Activated CD4-positive, alpha-beta T cell treated with anti-CD3 and anti-CD28 coated beads, Interleukin-2, amount 10 ng/mL, durations not matched to agents 24 days and 14 days (primary cell): ENCODE data around the gene KDM2A. TPM values are rescaled to one million over a fixed set of nuclear protein-coding genes. Genes with fewer than 3 reads are reported as not detected.
"Not testable (repeated sequence)": the region's sequence is repeated elsewhere in the genome, so short reads cannot be mapped to it uniquely, and the experiment has no call there.

Experiments used
- DNase-seq: peaks from one replicate; pipeline ENCODE4 v3.0.0; 2022
- H3K27ac Mint-ChIP-seq: one replicate; pipeline ENCODE4 v1.8.0; 2022; ENCODE audit warnings: mild to moderate bottlenecking, mixed read lengths
- H3K27me3 Mint-ChIP-seq: one replicate; pipeline ENCODE4 v1.8.0; 2022; ENCODE audit warnings: mixed read lengths
- H3K36me3 Mint-ChIP-seq: one replicate; pipeline ENCODE4 v1.8.0; 2022; ENCODE audit warnings: low read depth, mild to moderate bottlenecking, mixed read lengths
- H3K4me1 Mint-ChIP-seq: one replicate; pipeline ENCODE4 v1.8.0; 2021; ENCODE audit warnings: mixed read lengths
- H3K4me3 Mint-ChIP-seq: one replicate; pipeline ENCODE4 v1.8.0; 2022; ENCODE audit warnings: mild to moderate bottlenecking, moderate library complexity, mixed read lengths
- H3K9me3 Mint-ChIP-seq: one replicate; pipeline ENCODE4 v1.8.0; 2021; ENCODE audit warnings: mixed read lengths
- intact Hi-C: fragments of 100-400 bp; cut with micrococcal nuclease; formaldehyde crosslinking; loops from one replicate; pipeline ENCODE4 v1.15.1; 2023
- total RNA-seq: library from RNA; stranded (reverse); gene quantifications from 2 replicates; pipeline ENCODE4 v1.2.3, GENCODE V29; 2022

Gene KDM2A
- total RNA-seq, 1 donor from 2014 or later: 102 TPM

DNA sequence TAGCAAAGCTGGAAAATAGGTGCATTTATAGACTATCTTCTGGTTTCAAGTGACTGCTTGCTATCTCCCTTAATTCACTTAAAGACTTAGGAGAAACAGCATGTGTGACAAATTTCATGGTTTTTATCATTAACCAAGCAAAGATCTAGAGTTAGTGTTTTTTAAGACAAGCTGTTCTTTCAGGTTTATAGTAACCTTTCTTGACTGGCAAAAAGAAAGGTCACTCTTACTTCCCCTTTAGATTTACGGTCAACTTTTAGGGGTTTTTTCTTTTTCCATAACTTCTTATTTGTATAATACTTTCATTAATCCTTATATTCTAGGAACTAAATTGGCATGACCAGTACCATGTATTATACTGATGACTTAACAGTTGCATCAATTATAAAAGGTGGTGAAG is 46.6 kb downstream of the KDM2A start:
- intact Hi-C loops: no loop called here
- no peak overlapping the region for H3K4me3 Mint-ChIP-seq
- H3K27me3 Mint-ChIP-seq: no peaks in the 10 kb centered on the region
- H3K36me3 Mint-ChIP-seq: peaks cover 16% of the 10 kb centered on the region
- no peak overlapping the region for H3K27ac Mint-ChIP-seq
- H3K4me1 Mint-ChIP-seq: peaks cover 19% of the 10 kb centered on the region
- no peak for DNase-seq
- no peaks in the 10 kb centered on the region for H3K9me3 Mint-ChIP-seq

DNA sequence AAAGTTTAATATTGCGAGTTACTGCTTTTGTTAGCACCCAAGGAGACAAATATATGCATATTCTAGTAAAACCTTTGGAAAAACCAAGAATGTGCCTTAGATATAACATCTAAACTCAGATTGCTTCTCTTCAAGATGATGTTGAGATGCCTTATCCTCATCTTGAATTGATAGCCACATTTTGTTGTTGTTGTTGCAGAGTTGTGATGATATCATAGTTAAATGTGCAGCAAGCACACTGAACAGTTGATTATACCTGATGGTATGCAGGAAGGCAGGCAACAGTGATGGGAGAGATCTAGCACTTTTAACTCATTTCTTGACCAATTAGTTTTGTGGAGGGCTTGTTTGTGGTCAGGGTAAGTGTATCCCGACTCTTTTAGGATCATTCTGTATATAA is 48.0 kb downstream of the KDM2A start:
- peaks cover 14% of the 10 kb centered on the region for H3K4me1 Mint-ChIP-seq
- intact Hi-C loops: no loop called here

DNA sequence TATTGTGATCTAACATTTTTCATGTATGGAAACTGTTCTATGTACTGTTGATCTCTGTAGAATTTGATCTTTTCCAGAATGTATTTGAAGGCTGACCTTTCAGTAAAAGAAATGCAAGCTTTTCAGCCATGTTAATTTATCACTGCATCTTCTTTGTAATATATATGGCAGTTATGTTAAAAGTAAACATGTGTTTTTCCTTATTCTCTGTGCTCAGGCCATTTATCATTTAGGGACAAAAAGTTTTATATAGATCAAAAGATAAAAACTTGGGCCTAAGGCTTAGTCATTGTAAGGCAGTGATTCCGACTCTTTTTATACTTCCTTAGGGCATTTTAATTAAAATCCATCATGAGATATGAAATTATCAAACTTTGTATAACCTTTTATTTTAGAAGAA is 48.7 kb downstream of the KDM2A start:
- H3K4me1 Mint-ChIP-seq: peaks cover 16% of the 10 kb centered on the region
- H3K27ac Mint-ChIP-seq: no peak overlapping the region
- H3K4me3 Mint-ChIP-seq: no peak overlapping the region
- DNase-seq: no peak
- H3K36me3 Mint-ChIP-seq: peaks cover 23% of the 10 kb centered on the region
- no peaks in the 10 kb centered on the region for H3K9me3 Mint-ChIP-seq
- intact Hi-C loops: loop anchor here (1.0 kb wide), 1 partner anchor 86 kb away; no protein-coding TSS in a partner anchor
- H3K27me3 Mint-ChIP-seq: no peaks in the 10 kb centered on the region

More for the DNA sequence above, 48.0 kb downstream of the KDM2A start:
- H3K27ac Mint-ChIP-seq: no peak overlapping the region
- H3K27me3 Mint-ChIP-seq: no peaks in the 10 kb centered on the region
- no peaks in the 10 kb centered on the region for H3K9me3 Mint-ChIP-seq
- H3K36me3 Mint-ChIP-seq: peaks cover 21% of the 10 kb centered on the region
- H3K4me3 Mint-ChIP-seq: no peak overlapping the region
- no peak for DNase-seq

DNA sequence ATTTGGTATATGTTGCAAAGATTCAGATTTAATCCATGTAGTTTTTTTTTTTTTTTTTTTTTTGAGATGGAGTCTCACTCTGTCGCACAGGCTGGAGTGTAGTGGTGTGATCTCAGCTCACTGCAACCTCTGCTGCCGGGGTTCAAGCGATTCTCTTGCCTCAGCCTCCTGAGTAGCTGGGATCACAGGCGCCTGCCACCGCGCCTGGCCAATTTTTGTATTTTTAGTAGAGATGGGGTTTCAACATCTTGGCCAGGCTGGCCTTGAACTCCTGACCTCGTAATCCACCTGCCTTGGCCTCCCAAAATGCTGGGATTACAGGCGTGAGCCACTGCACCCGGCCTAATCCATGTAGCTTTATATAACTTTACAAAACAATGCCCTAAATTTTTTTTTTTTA is 49.8 kb downstream of the KDM2A start:
- intact Hi-C loops: loop anchor here (1.0 kb wide), 1 partner anchor 88 kb away; no protein-coding TSS in a partner anchor
- not testable (repeated sequence) for H3K4me3 Mint-ChIP-seq, H3K27me3 Mint-ChIP-seq, H3K9me3 Mint-ChIP-seq, DNase-seq, H3K27ac Mint-ChIP-seq
- H3K36me3 Mint-ChIP-seq: peaks cover 15% of the 10 kb centered on the region
- H3K4me1 Mint-ChIP-seq: peaks cover 12% of the 10 kb centered on the region

DNA sequence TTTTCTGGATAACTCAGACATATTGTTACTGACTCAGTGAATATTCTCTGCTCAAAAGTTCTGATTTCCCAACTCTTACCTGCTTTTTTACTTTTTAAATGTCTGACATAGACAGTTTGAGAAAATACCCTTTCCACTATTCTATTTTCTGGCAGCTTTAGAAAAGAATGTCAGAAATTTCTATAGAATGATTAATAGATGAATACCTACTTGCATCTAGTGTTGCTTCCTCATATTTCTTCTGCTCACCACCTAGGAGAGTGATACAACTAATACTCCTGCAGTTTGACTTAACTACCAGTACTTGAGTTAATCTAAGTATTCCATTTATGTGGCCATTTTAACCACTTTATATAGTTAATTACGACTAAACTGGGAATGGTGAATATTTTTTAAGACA is 55.2 kb downstream of the KDM2A start:
- Mint-ChIP-seq H3K27ac (no peak overlapping the region), H3K4me3 (no peak overlapping the region), H3K4me1 (peaks cover 10% of the 10 kb centered on the region), H3K9me3 (no peaks in the 10 kb centered on the region), H3K36me3 (peaks cover 7% of the 10 kb centered on the region), H3K27me3 (no peaks in the 10 kb centered on the region)
- intact Hi-C loops: no loop called here
- DNase-seq: no peak

DNA sequence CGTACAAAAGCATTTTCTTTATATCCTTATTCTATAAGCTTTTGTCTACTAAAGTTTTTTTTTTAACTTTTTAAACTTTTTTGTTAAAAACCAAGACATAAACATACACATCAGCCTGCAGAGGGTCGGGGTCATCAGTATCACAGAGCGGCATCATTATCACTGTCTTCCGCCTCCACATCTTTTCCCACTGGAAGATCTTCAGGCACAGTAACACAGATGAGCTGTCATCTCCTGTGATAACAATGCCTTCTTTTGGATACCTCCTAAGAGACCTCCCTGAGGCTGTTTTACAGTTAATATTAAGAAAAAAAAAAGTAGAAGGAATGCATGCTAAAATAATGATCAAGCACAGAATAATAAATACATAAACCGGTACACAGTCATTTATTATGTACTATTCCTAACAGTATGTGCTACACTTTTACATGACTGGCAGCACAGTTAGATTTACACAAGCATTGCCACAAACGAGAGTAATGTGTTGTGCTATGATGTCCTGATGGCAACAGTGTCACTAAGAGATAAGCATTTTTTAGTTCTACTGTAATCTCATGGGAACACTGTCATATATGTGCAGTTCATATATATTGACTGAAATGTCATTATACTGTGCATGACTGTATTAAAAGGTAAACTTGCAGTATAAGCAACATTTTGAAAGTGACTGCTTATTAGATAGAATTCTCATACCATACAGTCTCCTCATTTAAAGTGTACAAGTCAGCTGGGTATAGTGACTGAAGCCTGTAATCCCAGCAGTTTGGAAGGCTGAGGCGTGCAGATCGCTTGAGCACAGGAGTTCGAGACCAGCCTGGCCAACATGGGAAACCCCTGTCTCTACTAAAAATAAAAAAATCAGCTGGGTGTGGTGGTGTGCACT is 58.6 kb downstream of the KDM2A start:
- H3K4me3 Mint-ChIP-seq: no peak overlapping the region
- DNase-seq: no peak
- no peaks in the 10 kb centered on the region for H3K9me3 Mint-ChIP-seq
- peaks cover 12% of the 10 kb centered on the region for H3K36me3 Mint-ChIP-seq
- intact Hi-C loops: no loop called here
- no peaks in the 10 kb centered on the region for H3K27me3 Mint-ChIP-seq
- H3K27ac Mint-ChIP-seq: no peak overlapping the region
- peaks cover 11% of the 10 kb centered on the region for H3K4me1 Mint-ChIP-seq

DNA sequence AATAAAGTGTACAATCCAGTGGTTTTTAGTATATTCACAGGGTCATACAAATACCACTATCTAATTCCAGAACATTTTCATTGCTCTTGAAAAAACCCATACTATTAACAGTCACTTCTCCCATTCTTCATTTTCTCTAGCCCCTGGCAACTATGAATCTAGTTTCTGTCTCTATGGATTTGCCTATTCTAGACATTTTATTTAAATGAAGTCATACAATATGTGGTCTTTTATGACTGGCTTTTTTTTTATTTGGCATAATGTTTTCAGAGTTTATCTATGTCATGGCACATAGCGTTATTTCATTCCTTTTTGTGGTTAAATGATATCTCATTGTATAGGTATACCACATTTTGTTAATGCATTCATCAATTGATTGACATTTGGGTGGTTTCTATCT is 59.4 kb downstream of the KDM2A start:
- Mint-ChIP-seq H3K4me3 (no peak overlapping the region), H3K4me1 (peaks cover 11% of the 10 kb centered on the region), H3K9me3 (no peaks in the 10 kb centered on the region), H3K27me3 (no peaks in the 10 kb centered on the region), H3K36me3 (peaks cover 18% of the 10 kb centered on the region), H3K27ac (no peak overlapping the region)
- intact Hi-C loops: no loop called here
- no peak for DNase-seq

DNA sequence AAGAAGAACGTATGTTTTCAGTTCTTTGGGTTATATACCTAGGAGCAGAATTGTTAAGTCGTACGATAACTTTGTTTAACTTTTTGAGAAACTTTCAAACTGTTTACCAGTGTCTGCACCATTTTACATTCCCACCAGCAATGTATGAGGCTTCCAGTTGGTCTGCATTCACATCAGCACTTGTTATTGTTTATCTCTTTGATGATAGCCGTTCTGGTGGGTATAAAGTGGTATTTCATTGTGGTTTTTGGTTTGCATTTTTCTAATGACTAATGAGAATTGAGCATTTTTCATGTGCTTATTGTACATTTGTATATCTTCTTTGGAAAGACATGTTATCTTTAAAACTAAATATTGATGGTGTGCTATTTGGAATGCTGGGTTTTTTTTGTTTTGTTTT is 59.8 kb downstream of the KDM2A start:
- intact Hi-C loops: no loop called here
- Mint-ChIP-seq H3K9me3 (no peaks in the 10 kb centered on the region), H3K27ac (no peak overlapping the region), H3K27me3 (no peaks in the 10 kb centered on the region), H3K4me1 (peaks cover 11% of the 10 kb centered on the region), H3K36me3 (peaks cover 18% of the 10 kb centered on the region), H3K4me3 (no peak overlapping the region)
- no peak for DNase-seq

DNA sequence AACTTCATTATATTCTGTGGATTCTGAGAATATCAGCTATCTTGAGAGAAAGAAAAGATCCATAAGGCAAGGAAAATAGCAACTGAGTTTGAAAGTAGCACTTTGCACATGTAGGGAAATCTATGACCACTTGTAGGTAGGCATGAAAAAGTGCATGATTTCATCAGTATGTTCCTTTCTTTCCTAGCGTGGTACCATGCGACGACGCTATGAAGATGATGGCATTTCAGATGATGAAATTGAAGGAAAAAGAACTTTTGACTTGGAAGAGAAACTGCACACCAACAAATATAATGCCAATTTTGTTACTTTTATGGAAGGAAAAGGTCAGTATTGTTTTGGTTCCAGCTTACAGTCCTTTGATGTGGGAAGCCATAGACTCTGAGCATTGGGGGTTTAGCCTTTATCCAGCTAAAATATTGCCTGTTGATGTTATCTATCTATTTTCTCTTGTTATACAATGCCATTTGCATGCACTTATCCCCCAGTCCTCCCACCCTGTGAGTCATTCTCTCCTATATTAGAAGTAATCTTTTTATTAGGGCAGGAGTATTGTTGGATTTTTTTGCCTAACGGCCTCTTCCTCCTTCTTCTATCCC is 60.9 kb downstream of the KDM2A start:
- no peak overlapping the region for H3K27ac Mint-ChIP-seq
- no peak for DNase-seq
- peaks cover 3% of the 10 kb centered on the region for H3K9me3 Mint-ChIP-seq
- H3K4me3 Mint-ChIP-seq: no peak overlapping the region
- peaks cover 11% of the 10 kb centered on the region for H3K4me1 Mint-ChIP-seq
- H3K27me3 Mint-ChIP-seq: no peaks in the 10 kb centered on the region
- H3K36me3 Mint-ChIP-seq: peaks cover 23% of the 10 kb centered on the region
- intact Hi-C loops: no loop called here

DNA sequence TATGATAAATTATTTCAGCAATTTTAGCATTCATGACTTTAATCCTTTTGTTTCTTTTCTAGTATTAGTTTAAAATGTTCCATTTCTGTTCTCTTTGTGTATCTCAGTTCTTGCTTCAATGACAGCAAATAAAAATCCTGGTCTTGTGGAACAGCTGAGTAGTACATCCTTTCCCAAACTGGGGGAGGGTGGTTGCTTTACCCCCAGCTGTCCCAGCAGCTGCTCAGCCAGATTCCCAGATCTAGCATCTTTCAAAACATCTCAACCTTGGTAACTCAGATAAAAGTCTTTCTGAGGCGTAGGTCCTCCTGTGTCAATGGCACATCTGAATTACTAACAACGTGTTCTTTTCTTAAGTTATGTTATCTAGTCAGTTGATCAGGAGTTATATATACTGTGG is 75.0 kb downstream of the KDM2A start:
- intact Hi-C loops: no loop called here
- H3K9me3 Mint-ChIP-seq: no peaks in the 10 kb centered on the region
- DNase-seq: no peak
- H3K4me3 Mint-ChIP-seq: no peak overlapping the region
- H3K27ac Mint-ChIP-seq: no peak overlapping the region
- H3K27me3 Mint-ChIP-seq: no peaks in the 10 kb centered on the region
- peaks cover 13% of the 10 kb centered on the region for H3K36me3 Mint-ChIP-seq
- peaks cover 10% of the 10 kb centered on the region for H3K4me1 Mint-ChIP-seq

DNA sequence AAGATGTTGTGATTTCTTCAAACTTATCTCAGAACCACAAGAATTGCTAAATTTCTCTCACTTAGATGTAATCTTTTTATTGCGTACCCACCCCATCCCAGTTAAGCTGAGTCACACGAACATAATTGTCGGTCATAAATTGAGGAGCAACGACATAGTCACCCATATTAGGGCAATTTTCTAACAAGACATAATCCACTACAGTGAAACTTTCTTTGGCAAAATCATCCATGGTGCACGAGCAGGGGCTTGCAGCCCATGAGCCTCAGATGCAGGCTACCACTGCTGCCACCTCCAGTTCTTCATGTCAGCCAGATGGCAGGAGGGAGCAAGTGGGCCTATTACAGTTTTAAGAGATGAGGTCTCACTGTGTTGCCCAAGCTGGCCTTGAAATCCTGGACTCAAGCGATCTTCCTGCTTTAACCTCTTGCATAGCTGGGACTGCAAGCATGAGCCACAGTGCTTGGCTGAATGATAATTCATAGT is 77.0 kb downstream of the KDM2A start:
- intact Hi-C loops: no loop called here
- H3K4me1 Mint-ChIP-seq: peaks cover 3% of the 10 kb centered on the region
- H3K27me3 Mint-ChIP-seq: no peaks in the 10 kb centered on the region
- peaks cover 21% of the 10 kb centered on the region for H3K36me3 Mint-ChIP-seq
- no peak for DNase-seq
- H3K27ac Mint-ChIP-seq: no peak overlapping the region
- no peak overlapping the region for H3K4me3 Mint-ChIP-seq
- no peaks in the 10 kb centered on the region for H3K9me3 Mint-ChIP-seq

DNA sequence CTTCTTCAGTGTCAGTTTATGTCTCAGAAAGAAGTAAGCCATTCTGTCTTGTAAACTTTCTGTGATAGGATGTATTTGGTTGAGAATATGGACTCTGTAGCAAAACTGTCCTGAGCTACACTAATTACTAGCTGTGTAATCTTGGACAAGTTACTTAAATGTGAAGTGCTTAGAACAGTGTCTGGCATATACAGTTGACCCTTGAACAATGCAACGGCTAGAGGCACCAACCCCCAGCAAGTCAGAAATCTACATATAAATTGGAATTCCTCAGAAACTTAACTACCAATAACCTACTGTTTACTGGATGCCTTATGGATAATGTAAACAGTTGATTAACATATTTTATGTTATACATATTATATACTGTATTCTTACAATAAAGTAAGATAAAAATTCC is 78.5 kb downstream of the KDM2A start:
- no peak for DNase-seq
- Mint-ChIP-seq H3K4me3 (no peak overlapping the region), H3K9me3 (no peaks in the 10 kb centered on the region), H3K4me1 (peaks cover 3% of the 10 kb centered on the region), H3K27me3 (no peaks in the 10 kb centered on the region), H3K27ac (no peak overlapping the region), H3K36me3 (peaks cover 25% of the 10 kb centered on the region)
- intact Hi-C loops: no loop called here

DNA sequence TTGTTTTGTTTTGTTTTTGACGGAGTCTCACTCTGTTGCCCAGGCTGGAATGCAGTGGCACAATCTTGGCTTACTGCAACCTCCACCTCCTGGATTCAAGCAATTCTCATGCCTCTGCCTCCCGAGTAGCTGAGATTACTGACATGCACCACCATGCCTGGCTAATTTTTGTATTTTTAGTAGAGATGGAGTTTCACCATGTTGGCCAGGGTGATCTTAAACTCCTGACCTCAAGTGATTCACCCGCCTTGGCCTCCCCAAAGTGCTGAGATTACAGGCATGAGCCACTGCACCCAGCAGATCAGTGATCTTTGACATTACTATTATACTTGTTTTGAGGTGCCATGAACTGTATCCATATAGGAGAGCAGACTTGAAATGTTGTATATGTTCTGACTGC is 79.7 kb downstream of the KDM2A start:
- peaks cover 28% of the 10 kb centered on the region for H3K36me3 Mint-ChIP-seq
- H3K27me3 Mint-ChIP-seq, DNase-seq, intact Hi-C loops, H3K4me3 Mint-ChIP-seq, H3K9me3 Mint-ChIP-seq, H3K4me1 Mint-ChIP-seq, H3K27ac Mint-ChIP-seq: not testable (repeated sequence)

DNA sequence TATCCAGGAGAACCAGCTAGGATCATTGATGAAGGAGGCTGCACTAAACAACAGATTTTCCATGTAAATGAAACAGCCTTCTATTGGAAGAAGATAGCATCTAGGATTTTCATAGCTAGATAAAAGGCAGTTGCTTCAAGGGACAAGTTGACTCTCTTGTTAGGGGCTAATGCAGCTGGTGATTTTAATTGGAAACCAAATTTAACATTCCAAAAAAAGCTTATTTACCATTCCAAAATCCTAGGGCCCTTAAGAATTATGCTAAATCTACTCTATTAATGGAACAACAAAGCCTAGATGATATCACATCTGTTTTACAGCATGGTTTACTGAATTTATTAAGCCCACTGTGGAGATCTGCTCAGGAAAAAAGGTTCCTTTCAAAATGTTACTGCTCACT is 80.7 kb downstream of the KDM2A start:
- no peak overlapping the region for H3K4me3 Mint-ChIP-seq
- DNase-seq: no peak
- no peaks in the 10 kb centered on the region for H3K9me3 Mint-ChIP-seq
- intact Hi-C loops: no loop called here
- H3K4me1 Mint-ChIP-seq: peaks cover 5% of the 10 kb centered on the region
- peaks cover 26% of the 10 kb centered on the region for H3K36me3 Mint-ChIP-seq
- H3K27me3 Mint-ChIP-seq: no peaks in the 10 kb centered on the region
- no peak overlapping the region for H3K27ac Mint-ChIP-seq
